Activated CD4-positive, alpha-beta T cell treated with anti-CD3 and anti-CD28 coated beads for 4 hours (primary cell): Measurements from ENCODE around the gene SLC22A7.

Experiments
- DNase-seq, 2 donors: peaks; one replicate each; pipeline ENCODE4 v3.0.0-alpha.2; 2020

The SLC22A7 gene

DNA sequence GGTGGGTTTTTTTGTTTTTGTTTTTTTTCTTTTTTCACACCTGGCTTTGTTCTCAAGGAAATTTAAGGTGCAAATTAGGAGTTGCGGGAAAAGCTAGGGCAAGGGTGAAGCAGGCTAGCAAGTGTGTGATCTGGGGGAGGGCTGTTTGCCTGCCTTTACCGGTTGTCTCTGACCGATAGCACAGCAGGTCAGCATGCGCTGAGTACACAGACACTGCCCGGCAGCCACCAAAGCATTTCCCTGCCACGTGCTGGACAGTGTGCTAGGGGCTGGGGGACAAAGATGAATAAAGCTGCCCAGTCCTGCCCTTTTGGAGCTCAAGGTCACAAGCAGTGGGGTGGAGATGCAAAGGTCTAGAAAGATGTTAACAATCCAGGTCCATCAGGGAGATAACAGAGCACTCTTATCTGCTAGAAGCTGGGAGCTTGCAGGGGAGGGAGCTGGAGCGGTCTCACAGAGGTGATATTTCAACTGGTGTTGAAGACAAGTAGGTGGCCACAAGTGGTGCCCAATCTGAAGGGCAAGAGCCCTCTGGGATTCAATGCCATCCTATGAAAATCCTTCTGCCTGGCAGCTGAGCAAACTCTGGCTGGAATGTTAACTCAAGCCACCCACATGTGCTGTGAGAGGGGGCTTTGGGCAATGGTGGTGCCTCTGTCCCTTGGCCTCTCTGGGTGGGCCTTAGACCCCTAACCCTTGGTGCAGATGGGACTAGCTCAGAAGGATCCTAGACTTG lies 30.3 kb upstream of the SLC22A7 start:
- no peak for DNase-seq

DNA sequence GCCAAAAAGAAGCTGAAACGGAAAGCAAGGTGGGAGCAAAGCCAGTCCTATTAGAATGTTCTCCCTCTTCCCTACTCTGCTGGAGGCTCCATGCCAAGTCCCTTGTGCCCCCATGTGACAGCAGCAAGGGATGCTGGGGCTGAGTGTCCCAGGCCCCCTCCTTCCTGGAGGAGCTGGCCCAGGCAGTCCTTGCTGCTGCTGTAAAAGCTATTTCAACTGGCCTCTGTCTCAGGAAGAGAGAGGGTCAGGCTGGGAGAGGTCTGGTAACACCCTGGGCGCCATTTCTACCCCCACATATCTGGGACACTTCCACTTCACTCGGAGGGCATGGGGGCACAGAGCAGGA lies 29.7 kb upstream of the SLC22A7 start:
- no peak for DNase-seq

DNA sequence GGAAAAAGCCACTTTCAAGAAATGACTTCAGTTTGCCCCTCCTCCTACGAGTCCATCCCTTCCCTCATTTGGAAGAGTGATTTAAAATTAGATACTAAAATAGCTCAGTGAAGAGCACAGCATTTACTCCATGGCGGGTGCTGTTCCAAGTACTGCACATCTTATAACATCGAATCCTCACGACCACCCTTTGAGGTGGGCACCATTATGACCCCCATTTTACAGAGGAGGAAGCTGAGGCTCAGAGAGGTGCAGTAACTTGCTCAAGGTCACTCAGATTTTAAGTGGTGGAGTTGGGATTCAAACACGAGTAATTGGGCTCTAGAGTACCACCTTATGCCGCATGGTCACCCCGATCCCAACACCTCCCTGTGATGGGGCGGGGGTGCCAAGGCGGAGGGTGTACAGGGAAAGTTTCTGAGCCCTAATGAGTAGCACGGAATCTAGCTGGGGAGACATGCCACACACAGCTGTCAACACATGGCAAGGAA lies 29.2 kb upstream of the SLC22A7 start:
- no peak for DNase-seq

DNA sequence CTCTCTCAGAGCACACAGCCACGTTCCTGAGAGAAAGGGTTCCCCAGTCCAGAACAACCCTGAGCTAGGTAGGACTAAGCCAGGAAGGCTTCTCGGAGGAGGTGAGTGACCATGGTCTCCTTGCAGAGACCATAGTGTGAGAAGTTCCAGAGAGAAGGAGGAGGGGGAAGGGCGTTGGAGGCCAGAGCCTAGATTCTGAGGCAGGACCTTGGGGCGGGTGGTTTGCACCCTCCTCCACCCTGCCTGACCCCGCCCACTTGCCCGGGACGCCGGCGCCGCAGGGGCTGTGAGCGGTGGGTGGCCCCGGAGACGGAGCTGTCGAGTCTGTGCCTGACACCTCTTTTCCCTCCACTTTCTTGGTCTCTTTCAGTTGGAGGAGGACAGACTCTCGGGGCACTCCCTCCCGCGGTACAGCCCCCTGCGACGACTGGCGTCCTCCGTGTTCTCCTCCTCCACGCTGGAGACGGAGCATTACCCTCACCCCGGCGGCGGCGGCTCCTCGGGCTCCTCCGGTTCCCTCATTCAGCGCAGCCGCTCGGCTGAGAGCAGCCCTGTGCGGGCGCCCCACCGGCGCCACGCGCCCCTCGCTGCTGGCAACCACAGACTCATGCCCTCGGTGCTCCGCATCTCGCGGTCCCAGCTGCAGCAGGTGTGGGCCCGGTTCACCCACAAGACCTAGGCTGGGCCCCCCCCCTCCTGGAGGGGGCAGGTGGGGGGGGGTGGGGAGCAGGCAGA lies 28.6 kb upstream of the SLC22A7 start:
- DNase-seq: peak; percentile 44 to 50

DNA sequence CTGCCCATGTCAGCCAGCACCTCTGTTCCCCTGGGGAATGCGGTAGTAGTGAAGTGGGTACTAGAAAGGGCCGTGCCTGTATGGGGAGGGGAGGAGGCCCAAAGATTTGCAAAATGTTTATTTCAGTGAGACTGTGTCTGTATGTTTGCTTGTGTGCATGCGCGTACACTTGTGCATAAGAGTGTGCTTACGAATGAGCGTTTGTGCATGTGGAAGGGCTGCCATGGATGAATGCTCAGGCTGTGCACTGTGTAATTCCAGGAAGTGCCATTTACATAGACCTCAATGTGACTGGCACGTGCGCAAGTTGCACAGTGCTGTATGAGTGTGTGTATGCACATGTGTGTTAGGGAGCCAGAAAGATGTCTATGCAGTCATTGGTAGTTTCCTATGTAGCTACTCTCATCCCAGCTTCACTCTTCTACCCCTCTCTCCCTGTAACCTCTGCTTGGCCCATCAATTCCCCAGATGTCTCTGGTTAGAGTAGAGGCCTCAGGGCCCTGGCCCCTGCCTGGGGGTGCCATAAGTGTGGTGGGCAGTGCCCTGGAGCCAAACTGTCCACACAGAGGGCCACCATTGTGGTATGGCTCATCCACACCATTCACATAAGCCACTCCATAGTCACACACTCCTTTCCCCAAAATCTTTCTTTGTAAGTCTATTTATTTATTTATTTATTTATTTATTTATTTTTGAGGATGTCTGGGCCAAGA lies 26.8 kb upstream of the SLC22A7 start:
- no peak for DNase-seq

DNA sequence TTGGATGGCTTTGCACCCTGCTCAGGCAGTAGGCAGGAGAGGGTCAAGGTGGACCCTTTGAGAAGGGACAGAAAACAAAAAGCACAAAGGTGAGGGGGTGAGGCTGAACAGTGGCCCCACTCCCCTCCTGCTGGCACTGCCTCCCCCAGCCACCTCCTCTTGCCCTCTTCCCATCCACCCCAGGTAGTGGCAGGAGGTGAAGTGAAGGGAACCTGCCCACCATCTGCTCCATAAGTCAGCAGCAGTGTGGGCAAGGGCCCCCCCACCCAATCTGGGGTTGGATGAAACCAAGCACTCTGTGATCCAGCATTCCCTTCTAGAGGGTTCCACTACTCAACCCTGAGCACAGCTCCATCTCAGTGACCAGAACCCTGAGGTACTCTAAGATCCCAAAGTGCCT lies 26.1 kb upstream of the SLC22A7 start:
- DNase-seq: no peak

DNA sequence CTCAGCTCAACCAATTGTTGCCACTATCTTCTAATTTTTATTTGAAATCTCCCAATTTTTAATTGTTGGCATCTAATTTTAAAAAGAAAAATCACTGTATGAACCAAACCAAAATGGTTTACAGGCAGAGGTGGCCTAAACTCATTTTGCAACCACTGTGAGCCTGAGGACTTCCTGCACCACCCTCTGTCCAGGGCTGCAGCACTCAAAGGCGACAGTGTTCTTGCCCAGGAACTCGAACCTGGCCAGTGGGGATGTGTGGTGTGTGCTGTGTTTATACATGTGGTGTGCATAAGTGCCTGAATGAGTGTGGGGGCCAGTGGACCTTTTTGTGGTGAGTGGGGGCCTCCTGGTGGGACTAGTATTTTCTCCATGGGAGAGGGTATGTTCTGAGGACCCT lies 24.4 kb upstream of the SLC22A7 start:
- no peak for DNase-seq

DNA sequence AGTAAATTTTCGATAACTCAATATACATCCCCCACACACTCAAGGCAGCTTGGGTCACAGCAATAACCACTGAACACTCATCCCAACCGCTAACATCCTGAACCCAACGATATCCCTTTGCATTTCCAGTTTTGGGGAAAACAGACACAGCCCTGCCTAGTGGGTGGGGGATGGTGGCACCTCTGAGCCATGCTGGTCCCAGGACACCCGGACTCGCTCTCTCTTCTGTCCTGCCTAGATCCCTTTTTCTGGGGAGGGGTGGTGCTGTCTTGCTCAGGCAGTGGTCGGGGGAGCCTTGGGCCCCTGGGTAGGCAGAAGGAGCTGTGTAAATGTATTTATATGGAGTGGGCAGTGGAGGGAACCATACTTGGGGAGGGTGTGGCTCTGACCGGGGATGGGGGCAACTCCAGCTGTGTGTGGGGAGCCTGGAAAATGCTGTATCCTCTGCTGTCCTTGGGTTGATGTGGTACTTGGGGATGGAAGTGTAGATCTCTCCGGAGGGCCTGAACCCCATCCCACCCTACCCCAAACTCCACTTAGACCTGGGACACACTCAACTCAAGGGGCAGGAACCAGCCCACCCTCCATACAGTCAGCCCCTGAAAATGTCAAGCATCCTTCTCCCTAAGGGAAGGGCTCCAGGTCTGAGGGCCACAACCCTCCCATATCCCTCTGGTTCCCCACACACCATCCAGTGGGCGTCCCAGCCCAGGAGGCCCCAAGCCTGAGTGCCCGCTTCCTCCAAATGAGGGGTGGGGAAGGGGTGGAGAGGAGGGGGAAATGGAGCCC lies 23.7 kb upstream of the SLC22A7 start:
- no peak for DNase-seq

DNA sequence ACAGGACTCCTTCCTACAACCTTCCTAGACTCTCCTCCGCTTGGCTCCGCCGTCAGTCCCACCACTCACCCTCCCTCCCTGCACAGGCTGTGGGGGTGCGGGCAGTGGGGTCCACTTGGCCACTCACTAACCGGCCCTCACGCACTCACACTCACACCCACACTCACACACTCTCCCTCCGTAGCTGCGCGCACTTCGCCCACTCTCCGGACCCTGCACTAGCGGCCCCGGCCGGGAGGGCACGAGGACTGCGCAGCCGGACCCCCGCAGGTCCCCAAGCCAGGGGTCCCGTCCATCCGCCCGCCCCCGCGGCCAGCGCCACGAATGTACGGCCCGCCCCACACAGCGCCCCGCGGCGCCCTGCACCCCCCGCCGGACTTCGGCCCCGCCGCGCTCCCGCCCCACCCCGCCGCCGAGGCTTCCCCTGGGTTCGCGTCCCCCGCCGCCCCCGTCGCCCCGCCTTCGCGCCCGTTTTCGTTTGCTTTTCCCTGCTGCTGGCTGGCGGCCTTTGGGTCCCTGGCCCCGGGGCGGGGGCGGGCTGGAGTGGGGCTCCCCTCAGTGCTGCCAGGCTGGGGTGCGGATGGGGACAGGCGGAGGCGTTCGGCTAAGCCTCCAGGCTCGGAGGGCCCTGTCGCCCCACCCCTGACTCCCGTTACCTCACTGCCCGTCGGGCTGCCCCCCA lies 23.0 kb upstream of the SLC22A7 start:
- DNase-seq: peak; percentile 29 to 39

DNA sequence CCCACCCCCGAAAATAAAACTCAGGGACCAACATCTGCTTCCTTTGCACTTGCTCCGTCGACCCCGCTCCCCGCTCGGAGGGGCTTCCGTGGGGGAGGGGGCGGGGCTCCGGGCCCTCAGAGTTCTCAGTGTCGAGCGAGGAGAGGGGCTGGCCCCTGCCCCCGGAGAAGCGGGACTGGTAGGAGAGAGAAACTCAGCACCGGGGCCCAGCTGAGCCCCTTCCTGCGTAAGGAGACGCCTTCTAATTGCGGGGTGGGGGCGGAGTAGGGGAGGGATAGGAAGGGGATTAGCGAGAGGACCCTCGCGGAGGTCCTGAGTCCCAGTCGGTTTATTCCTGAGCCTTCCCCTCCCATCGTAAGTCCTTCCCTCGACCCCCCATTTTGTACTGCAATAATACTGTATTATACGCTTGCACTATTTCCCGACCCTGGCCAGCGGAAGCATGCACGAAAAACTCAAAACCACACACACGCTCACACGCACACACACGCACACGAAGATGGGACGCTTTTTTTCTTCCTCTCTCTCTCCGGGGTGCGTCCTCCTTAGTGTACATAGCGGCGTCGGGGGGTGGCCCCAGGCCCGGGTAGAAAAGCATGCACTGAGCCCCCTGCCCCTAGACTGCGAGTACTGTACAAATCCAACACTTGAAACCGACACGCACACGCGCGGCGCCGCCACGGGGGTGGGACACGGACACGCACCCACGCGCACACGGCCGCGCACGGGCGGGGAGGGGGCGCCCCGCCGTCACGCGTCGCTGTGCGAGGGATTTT lies 22.1 kb upstream of the SLC22A7 start:
- DNase-seq: peak; percentile 12 to 17

DNA sequence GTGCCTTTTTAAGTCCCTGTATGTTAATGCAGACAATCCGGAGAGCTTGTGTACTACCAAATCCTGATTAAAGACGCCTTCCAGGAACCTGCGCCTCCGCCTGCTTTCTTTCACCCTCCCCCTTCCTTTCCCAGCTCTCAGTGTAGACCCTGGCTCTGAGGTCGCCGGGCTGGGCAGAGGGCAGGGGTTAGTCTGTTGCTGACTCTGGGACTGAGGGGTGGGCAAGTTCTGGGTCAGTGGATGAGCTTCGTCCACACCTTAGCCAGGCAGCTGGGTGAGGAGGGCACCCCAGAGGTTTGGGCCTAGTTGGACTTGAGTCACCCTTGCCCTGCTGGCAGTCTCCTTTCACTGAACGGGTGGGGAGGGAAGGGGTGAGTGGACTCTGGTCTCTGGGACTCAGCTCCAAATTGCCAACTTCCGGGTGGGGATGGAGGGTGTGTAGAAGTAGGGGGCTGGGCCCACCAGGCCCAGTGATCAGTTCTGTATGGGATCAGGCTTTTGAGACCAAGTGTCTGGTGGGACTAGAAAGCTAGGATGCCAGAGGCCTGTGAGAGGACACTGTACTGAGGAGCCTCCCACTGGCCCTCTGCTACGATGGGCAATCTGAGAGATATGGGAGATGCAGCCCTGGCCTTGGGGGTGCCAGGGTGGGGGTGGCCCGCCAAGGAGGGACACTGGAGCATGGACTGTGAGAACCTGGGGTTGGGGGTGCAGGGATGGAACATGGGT lies 21.3 kb upstream of the SLC22A7 start:
- DNase-seq: no peak

DNA sequence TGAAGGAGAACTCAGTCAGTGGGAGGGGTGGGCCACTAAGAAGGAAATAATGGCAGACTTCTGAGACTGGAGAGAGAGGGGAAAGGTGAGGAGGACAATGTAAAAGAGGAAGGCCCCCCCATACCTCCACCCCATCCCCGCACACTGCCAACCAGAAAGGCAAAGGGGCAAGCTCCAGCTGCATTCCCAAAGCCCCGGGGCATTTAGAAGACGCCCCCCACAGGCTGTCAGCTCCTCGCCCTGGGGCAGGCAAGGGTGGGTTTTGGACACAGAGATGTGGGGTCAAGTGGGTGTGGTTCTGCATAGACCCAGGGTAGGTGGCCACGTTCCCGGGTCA lies 20.8 kb upstream of the SLC22A7 start:
- no peak for DNase-seq

DNA sequence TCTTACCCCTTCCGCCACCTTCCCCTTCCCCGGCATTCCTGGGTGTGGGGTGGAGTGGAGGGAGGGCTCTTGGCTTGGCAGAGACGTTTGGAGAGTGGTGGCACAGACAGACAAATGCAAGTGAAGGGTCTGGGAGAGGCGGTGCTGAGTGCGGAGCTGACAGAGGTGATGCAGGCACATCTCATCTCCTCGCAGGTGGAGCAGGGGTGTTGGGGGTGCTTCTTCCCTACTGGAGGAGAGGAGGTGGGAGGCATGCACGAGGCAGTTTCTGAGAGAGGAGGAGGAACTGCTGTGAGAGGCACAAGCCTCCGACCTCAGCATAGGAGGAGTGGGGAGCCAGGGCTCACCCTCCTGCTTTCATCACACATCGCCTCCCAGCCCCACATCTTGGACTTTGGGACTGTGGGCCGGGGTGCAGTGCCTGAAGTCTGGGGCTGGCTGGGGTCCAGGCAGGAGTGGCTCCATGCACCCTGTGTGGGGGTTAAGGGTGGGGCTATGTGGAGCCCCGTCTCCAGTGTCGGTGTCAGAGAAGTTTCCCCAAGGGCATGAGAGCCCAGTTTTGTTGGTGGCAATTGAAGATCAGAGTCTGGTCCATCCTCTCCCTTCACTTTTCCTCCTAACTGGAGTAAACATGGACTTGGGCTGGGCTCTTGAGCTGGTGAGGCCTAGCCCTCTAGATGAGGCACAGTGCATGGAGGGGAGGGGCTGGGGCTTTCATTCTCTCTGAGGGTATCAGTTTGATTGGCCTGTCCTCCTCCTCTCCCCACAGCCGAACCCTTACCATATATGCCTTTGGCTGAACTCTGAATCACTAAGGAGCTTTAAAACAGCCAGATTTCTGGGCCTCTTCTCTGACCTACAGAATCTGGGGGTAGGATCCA lies 20.2 kb upstream of the SLC22A7 start:
- no peak for DNase-seq

DNA sequence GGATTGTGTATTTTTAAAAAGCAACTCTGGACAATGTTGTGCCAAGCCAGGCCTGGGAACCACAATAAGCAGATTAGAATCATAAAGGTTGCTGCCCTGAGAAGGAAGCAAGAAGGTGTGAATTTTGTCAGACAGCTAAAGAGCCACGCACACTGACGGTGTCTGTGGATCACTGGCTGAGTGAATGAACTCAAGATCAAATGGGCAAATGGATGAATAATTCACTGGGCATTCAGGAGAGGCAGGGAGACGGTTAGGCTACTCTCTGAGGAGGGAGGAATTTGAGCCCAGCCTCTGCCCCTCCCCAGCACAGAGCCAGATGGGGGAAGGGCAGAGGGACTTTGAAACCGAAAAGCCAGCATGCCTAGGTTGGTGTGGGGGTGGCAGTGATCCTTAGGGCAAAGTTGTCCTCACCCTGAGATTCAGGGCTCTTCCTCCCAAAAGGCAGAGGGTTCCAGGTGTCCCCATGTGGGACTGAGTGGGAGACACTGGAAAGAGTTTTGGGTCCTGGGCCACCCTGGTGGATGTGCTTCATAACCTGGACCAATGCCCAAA lies 19.5 kb upstream of the SLC22A7 start:
- DNase-seq: no peak

DNA sequence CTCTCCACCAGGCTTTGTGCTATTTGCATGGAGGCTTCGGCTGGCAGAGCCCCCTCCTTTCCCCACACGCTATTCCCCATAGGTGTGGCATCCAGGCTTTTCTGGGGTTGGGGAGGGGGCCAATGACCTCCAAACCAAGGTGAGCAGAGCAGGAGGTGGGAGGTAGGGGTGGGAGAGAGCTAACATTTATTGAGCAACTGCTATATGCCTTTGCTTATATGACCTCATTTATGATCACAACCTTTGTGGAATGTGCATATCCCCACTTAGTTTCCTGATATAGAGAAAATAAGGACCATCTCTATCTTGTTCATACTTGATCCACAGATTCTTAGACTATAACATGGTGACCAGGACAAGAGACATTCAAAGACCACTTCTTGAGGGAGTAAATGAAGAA lies 17.8 kb upstream of the SLC22A7 start:
- no peak for DNase-seq

DNA sequence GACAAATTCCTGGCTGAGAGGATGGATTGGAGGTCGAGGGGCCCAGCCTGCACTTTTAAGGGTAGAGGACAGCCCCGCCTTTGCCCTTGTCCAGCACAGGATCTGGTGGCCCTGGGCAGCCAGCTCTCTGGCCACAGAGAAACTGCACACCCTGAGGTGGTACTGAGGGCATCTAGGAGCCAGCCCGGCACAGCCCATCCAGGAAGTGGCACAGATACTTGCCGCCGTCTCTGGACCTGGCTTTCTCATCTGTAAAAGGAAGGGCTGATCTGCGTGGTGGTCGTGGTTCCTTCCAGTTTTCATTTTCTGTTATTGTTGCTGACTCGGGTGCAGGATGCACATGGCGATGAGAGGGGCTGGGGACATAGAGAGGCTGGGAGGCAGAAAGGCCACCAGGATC lies 16.0 kb upstream of the SLC22A7 start:
- no peak for DNase-seq

DNA sequence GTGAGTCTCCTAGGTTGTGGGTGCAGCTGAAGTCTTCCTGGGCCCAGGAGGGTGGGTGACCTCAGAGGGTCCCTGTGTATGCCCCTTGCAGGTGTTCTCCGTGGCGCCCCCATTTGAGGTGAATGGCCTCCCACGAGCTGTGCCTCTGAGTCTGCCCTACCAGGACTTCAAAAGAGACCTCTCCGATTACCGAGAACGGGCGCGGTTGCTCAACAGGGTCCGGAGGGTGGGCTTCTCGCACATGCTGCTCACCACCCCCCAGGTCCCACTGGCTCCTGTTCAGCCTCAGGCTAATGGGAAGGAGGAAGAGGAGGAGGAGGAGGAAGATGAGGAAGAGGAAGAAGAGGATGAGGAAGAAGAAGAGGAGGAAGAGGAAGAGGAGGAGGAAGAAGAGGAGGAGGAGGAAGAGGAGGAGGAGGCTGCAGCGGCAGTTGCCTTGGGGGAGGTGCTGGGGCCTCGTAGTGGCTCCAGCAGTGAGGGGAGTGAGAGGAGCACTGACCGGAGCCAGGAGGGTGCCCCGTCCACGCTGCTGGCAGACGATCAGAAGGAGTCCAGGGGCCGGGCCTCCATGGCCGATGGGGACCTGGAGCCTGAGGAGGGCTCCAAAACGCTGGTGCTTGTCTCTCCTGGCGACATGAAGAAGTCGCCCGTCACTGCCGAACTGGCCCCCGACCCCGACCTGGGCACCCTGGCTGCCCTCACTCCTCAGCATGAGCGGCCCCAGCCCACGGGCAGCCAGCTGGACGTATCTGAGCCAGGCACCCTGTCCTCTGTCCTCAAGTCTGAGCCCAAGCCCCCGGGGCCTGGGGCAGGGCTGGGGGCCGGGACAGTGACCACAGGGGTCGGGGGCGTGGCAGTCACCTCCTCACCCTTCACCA lies 15.2 kb upstream of the SLC22A7 start:
- no peak for DNase-seq

DNA sequence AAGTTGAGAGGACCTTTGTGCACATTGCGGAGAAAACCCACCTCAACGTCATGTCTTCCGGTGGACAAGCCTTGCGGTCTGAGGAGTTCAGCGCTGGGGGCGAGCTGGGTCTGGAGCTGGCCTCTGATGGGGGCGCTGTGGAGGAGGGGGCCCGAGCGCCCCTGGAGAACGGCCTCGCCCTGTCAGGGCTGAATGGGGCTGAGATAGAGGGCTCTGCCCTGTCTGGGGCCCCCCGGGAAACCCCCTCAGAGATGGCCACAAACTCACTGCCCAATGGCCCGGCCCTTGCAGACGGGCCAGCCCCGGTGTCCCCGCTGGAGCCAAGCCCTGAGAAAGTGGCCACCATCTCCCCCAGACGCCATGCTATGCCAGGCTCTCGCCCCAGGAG lies 14.6 kb upstream of the SLC22A7 start:
- no peak for DNase-seq

DNA sequence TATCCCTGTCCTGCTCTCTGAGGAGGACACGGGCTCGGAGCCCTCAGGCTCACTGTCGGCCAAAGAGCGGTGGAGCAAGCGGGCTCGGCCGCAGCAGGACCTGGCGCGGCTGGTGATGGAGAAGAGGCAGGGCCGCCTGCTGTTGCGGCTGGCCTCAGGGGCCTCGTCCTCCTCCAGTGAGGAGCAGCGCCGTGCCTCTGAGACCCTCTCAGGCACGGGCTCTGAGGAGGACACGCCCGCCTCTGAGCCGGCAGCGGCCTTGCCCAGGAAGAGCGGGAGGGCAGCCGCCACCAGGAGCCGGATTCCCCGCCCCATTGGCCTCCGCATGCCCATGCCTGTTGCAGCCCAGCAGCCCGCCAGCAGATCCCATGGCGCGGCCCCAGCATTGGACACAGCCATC lies 14.2 kb upstream of the SLC22A7 start:
- no peak for DNase-seq
